Anterior cingulate cortex (tissue), 58 donors: ENCODE data around the gene KRTAP25-1.

Experiments
- DNase-seq, 58 donors: peaks; one replicate each; lab custom pipeline; 2025; lab: John Stamatoyannopoulos, UW

Gene KRTAP25-1

DNA sequence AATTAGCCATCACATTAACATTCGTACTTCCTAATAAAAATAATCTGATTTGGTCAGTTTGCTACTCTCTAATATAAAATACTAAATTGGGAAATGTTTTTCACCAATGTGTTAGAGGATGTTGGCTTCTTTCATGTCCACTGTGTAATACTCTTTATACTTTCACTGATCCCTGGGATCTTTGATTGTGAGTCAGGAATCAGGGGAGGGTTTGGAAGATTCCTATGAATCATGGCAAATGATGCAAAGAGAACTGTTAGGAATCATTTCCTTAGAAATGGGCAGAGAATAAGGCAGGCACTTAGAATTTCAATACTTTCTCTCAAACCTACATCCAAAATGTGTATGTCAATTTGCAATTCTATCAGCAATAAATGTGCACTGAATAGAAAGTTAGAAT, 37.5 kb downstream of the KRTAP25-1 start:
- no peak for DNase-seq

DNA sequence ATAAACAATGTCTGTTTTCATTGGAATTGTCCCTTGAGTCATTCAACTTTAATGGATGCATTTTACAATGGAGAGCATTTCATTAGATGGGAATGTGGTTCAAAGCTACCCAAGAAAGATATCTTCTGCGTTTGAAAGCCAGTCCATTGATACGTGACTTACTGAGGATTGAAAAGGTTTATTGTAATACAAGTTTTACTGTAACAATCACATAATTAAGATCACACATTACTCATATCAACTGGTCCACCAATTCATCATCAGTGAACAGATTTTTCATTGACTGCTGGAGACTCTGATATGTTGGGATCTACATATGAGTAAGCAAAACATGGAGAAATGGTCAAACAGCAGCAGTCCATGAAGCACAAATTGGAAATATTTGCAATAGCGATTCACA, 39.4 kb downstream of the KRTAP25-1 start:
- no peak for DNase-seq

DNA sequence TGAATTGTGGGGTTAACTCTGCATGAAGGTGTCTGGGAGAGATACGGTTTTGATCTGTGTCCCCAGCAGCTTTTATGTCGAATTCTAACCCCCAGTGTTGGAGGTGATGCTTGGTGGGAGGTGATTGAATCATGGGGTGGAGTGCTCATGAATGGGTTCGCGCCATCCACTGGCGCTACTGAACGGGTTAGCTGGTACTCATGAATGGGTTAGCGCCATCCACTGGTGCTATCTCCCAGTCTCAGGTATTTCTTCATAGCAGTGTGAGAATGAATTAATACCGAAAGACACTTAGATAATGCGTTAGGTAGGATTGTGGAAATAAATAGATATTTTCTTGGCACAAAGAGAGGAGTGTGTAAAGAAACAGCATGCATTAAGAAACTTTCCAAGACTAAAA, 40.5 kb downstream of the KRTAP25-1 start:
- DNase-seq = no peak

DNA sequence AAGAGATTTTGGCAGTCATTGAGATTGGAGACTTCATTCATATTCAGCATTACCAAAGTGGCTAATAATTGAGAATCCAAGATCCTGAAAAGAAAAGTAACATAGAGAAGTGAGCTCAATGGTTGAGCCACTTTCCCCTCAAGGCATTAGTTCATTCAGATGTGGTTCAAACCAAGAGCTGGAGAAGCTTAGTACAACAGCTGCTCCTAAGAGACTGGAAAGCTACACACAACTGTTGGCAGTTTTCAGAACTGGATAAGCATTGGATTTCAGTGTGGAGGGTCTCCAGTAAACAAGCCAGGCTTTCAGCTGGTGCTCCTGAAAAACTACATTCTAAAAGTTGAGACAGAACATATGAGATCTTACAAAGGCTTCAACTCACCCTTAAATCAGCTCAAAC, 44.3 kb downstream of the KRTAP25-1 start:
- no peak for DNase-seq

DNA sequence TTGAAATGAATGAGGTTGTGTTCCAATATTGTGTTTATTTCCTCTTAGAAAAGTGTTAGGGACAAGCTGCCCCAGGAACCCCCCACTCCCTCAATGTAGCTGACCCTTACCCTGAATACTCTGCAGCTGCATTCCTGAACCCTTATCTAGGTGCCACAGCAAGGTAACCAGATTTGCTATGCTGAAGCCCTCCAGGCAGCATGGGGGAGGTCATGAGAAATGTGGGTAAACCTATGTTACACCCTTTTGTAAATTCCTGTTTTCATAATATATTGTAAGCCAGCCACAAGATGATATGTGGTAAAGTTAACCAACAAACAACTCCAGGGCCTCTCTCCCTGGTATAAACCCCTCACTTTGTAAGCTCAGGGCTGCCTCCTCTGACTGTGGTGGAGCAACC, 45.6 kb downstream of the KRTAP25-1 start:
- DNase-seq = no peak

DNA sequence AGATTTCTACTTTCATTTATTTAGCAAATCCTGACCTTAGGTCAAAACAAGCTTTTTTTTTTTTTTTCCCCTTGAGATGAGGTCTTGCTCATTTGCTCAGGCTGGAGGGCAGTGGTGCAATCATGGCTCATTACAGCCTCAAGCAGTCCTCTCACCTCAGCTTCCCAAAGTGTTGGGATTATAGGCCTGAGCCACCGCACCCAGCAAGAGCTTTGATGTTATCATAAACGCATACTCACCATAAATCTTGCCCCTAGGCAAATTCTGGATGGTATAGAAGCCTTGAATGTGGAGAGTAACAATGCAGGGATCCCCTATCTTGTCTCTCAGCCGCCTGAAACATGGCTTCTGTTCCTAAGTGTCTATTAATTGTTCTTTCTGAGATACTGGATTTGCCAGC, 48.7 kb downstream of the KRTAP25-1 start:
- DNase-seq = no peak
